Glutamatergic neuron (in vitro differentiated cells): ENCODE measurements around the gene PHLDB3. TPM values are rescaled to one million over a fixed set of nuclear protein-coding genes. Genes with fewer than 3 reads are reported as not detected.

Experiments used
- DNase-seq: peaks from one replicate; pipeline ENCODE4 v3.0.0; 2022
- H3K27ac Mint-ChIP-seq: one replicate; pipeline ENCODE4 v1.8.0; 2020; ENCODE audit warnings: mild to moderate bottlenecking, mixed read lengths, inconsistent platforms; ENCODE audit not compliant: unreplicated experiment
- H3K27me3 Mint-ChIP-seq: one replicate; pipeline ENCODE4 v1.8.0; 2020; ENCODE audit warnings: mild to moderate bottlenecking, moderate library complexity, mixed read lengths, inconsistent platforms; ENCODE audit not compliant: unreplicated experiment
- H3K36me3 Mint-ChIP-seq: one replicate; pipeline ENCODE4 v1.8.0; 2020; ENCODE audit warnings: mild to moderate bottlenecking, mixed read lengths, inconsistent platforms; ENCODE audit not compliant: unreplicated experiment
- H3K4me1 Mint-ChIP-seq: one replicate; pipeline ENCODE4 v1.8.0; 2020; ENCODE audit warnings: mild to moderate bottlenecking, low read depth, mixed read lengths, inconsistent platforms; ENCODE audit not compliant: unreplicated experiment
- H3K4me3 Mint-ChIP-seq: one replicate; pipeline ENCODE4 v1.8.0; 2020; ENCODE audit warnings: mild to moderate bottlenecking, mixed read lengths, inconsistent platforms; ENCODE audit not compliant: unreplicated experiment
- H3K9me3 Mint-ChIP-seq: one replicate; pipeline ENCODE4 v1.8.0; 2020; ENCODE audit warnings: mild to moderate bottlenecking, moderate library complexity, mixed read lengths, inconsistent platforms; ENCODE audit not compliant: unreplicated experiment
- total RNA-seq: library from RNA; stranded (reverse); fragmentation: NEBNext Ultra II Directional; extraction: Animal tissue kit (Norgen Biotek cat#: 25700); gene quantifications from one replicate; pipeline ENCODE4 v1.2.1, GENCODE V29; 2021; ENCODE audit not compliant: unreplicated experiment
- TF ChIP-seq, protein P1 (sequence below): fragments of 200-600 bp; sonication (generic); IDR thresholded peaks from one replicate; pipeline ENCODE4 v1.5.0; 2021; ENCODE audit not compliant: partially characterized antibody, unreplicated experiment

PHLDB3 gene
- total RNA-seq, 1 donor from 2014 or later: 6.8 TPM

DNA sequence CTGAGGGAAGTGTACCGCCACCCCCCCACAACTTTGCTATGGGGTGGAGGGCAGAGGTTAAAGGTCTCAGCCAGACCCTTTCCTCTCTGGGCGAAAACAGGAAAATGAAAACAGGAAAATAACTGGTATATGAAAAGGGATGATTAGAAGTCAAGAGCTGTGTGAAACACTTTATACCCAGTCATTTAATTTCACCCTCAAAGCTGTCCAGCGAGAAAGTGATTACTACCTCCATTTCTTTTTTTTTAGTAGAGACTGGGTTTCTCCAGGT is 575 bp upstream of the PHLDB3 start:
- TF ChIP-seq, protein P1, sequence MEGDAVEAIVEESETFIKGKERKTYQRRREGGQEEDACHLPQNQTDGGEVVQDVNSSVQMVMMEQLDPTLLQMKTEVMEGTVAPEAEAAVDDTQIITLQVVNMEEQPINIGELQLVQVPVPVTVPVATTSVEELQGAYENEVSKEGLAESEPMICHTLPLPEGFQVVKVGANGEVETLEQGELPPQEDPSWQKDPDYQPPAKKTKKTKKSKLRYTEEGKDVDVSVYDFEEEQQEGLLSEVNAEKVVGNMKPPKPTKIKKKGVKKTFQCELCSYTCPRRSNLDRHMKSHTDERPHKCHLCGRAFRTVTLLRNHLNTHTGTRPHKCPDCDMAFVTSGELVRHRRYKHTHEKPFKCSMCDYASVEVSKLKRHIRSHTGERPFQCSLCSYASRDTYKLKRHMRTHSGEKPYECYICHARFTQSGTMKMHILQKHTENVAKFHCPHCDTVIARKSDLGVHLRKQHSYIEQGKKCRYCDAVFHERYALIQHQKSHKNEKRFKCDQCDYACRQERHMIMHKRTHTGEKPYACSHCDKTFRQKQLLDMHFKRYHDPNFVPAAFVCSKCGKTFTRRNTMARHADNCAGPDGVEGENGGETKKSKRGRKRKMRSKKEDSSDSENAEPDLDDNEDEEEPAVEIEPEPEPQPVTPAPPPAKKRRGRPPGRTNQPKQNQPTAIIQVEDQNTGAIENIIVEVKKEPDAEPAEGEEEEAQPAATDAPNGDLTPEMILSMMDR: no peak
- Mint-ChIP-seq H3K36me3 (no peaks in the 10 kb centered on the region), H3K4me3 (peak overlapping the region; percentile 3), H3K9me3 (peaks cover 4% of the 10 kb centered on the region), H3K27me3 (peaks cover 10% of the 10 kb centered on the region), H3K4me1 (peaks cover 2% of the 10 kb centered on the region), H3K27ac (no peak overlapping the region)
- DNase-seq: no peak

DNA sequence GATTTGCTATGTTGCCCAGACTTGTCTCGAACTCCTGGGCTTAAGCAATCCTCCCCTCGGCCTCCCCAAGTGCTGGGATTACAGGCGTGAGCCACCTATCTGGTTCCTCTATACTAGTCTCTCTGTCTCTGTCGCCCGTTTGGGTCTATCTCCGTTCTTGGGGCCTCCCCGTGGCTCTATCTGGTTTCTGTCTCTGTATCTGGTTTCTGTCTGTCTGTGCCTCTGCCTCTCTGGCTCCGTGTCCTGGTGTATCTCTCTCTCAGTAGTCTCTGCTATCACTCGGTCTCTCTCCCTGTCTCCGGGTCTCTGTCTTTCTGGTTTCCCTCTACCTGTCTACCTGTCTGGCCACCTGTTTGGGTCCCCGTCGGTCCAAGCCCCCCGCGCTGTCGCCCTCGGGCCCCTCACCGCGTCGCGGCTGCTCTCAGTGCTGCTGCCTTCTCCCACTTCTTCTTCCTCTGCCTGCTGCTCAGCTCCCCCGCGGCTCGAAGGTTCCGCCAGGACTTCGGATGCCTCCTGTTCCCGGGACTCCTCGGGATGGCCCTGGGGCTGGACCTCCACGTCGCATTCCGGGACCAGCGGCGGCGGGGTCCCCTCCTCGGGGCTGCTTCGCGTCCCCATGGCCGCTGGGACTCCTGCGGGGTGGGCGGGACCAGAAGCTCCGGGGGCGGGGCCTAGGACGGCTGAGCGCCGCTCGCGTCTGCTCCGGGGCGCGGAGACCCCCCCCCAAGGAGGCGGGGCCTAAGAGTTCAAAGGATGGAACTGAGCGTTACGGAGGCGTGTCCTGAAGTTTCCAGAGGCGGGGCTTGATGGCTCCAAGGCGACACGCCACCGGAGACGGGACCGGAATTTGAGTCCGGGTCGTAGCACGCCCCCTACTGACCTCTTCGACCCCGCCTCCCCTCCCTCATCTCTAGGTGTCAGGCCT is 783 bp downstream of the PHLDB3 start:
- Mint-ChIP-seq H3K4me3 (peak overlapping the region; percentile 91), H3K4me1 (peaks cover 2% of the 10 kb centered on the region), H3K9me3 (peaks cover 4% of the 10 kb centered on the region), H3K27me3 (peaks cover 8% of the 10 kb centered on the region), H3K27ac (no peak overlapping the region), H3K36me3 (peaks cover under 1% of the 10 kb centered on the region)
- TF ChIP-seq, protein P1: no peak
- DNase-seq: peak; percentile 94

DNA sequence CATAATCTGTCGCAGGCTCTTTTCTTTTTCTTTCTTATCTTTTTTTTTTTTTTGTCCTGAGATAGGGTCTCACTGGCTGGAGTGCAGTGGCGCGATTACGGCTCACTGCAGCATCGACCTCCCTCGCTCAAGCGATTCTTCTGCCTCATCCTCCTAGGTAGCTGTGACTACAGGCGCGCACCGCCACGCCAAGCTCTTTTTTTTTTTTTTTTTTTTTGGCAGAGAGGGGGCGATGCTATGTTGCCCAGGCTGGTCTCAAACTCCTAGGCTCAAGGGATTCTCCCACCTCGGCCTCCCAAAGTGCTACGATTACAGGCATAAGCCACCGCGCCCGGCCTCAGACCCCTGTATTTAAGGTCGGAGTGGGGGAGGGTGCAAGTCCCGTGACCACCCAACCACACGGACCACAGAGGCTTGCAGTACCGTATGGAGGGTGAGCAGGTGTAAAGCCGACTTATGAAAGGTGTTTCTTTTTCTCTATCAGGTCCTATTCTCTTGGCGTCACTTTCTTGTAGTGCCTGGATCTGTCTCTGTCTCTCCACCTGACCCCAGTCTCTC is 2.0 kb downstream of the PHLDB3 start:
- Mint-ChIP-seq H3K27me3 (peaks cover 16% of the 10 kb centered on the region), H3K9me3 (peaks cover 4% of the 10 kb centered on the region), H3K4me3 (peak overlapping the region; percentile 35), H3K4me1 (peaks cover 2% of the 10 kb centered on the region), H3K27ac (no peak overlapping the region), H3K36me3 (peaks cover 6% of the 10 kb centered on the region)
- TF ChIP-seq, protein P1: no peak
- DNase-seq: no peak

DNA sequence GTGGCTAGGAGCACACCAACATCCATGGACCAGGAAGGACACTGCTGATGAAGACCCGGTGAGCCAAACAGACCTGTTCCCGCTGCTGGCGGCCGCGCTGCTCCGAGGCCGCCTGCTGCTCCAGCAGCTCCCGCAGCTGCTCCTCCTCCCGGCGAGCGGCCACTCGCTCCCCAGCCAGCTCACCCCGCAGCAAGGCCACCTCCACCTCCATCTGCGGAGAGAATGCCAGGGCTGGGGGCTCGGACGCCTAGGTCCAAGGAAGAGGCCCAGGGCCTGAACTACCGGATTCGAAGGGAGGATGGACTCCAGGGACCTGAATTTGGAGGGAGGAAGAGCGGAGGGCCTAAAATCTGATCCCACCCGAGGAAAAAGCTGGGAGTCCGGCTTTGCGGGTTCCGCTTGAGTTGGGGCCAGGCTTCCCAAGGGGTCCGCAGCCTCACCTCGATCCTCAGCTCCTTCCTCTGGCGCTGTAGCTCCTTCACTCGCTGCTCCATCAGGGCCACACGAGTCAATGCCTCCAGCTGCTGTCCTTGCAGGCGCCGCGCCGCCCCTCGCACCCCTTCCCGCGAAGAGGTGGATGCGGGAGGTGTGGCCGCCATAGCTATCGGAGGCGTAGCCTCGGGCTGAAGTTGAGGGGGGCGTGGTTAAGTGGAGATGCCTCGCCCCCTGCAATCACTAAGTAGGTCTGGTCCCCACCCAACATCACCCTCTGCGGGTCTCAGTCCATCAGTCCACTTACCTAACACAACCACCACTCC is 2.7 kb downstream of the PHLDB3 start:
- TF ChIP-seq, protein P1: no peak
- Mint-ChIP-seq H3K9me3 (peaks cover 4% of the 10 kb centered on the region), H3K36me3 (peaks cover 7% of the 10 kb centered on the region), H3K4me1 (peaks cover 2% of the 10 kb centered on the region), H3K4me3 (peak overlapping the region; percentile 65), H3K27me3 (peaks cover 16% of the 10 kb centered on the region), H3K27ac (no peak overlapping the region)
- peak; percentile 65 for DNase-seq

DNA sequence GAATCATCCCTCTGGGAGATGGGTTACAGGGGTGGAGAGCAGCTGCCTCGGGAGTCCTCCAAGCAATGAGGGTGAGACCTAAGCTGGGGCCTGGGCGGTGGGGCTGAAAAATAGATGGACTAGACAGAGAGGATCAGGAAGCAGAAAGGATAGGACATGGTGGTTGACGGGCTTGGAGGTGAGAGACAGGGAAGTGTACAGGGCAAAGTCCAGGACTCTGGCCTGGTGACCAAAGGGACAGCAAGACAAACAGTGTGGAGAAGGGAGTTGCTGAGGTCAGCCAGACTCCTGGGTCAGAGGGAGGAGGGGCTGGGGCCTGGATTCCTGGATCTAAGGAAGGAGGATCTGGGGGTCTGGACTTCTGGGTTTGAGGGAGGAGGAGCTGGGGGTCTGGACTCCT is 5.5 kb downstream of the PHLDB3 start:
- peaks cover 10% of the 10 kb centered on the region for H3K36me3 Mint-ChIP-seq
- H3K27ac Mint-ChIP-seq: no peak overlapping the region
- peaks cover 2% of the 10 kb centered on the region for H3K4me1 Mint-ChIP-seq
- peaks cover 3% of the 10 kb centered on the region for H3K9me3 Mint-ChIP-seq
- H3K4me3 Mint-ChIP-seq: no peak overlapping the region
- DNase-seq: no peak
- TF ChIP-seq, protein P1: no peak
- peaks cover 12% of the 10 kb centered on the region for H3K27me3 Mint-ChIP-seq
